ENCODE measurements around the gene PLEKHM3.

Gene PLEKHM3

GRCh38 chr2:207778298-207778882 lies 246.9 kb downstream of the PLEKHM3 start:
- DNase-seq: no peak

DNA sequence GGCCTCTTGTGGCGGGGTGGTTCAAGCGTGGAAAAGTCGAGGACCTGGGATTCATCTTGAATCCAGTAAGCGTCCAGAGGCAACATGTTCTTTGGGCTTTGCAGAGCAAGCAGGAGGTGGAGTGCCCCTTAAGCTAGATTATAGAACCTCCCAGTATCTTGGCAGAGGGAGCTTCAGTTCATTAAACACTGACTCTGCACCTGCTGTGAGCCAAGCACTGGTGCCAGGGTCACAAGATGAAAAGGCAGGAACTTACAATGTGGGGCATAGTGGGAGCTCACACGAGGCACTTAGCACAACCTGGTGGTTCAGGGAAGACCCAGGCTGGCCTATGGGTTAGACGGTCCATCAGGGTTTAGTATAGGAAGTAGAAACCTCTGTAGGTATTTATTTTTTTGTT lies 248.2 kb downstream of the PLEKHM3 start:
- DNase-seq: peak; percentile 25

GRCh38 chr2:207775473-207775872 lies 249.9 kb downstream of the PLEKHM3 start:
- no peak for DNase-seq

DNA sequence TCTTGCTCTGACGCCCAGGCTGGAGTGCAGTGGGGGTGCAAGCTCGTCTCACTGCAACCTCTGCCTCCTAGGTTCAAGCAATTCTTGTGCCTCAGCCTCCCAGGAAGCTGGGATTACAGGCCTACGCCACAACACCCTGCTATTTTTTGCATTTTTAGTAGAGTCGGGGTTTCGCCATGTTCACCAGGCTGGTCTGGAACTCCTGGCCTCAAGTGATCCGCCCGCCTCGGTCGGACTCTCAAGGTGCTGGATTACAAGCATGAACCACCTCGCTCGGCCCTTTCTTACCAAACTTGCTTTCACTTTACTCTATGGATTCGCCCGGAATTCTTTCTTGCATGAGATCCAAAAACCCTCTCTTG lies 252.5 kb downstream of the PLEKHM3 start:
- no peak for DNase-seq

GRCh38 chr2:207772081-207772843 lies 253.1 kb downstream of the PLEKHM3 start:
- DNase-seq: no peak

DNA sequence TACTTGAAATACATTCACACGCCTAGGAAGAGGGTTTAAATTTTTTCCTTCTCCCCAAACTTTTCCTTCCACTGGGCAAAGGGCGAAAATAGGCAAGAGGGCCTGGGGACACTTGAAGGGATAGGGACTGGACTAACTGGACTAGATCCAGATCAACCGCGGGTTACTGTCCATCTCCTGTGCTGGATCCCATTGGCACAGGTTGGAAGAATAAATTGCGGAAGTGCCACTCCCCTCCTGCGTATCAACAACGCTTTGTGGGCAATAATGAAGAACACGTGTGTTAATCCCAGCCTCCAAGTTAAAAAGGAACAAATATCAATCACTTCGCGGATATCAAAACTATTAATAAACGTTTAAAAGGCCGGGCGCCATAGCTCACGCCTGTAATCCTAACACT lies 253.9 kb downstream of the PLEKHM3 start:
- DNase-seq: no peak
